WTC11 (cell line): ENCODE results near the gene MEIOSIN.

Source experiments
- CBFB ChIP-seq: sonication (generic); formaldehyde crosslinking; IDR thresholded peaks from 2 replicates; pipeline ENCODE4 v1.8.1; 2022; ENCODE audit warnings: mild to moderate bottlenecking, low read depth, missing genetic modification reagents
- CREM ChIP-seq: sonication (generic); formaldehyde crosslinking; IDR thresholded peaks from 2 replicates; pipeline ENCODE4 v1.8.1; 2022; ENCODE audit warnings: mild to moderate bottlenecking, missing genetic modification reagents, moderate library complexity
- FOXP1 ChIP-seq: sonication (generic); formaldehyde crosslinking; IDR thresholded peaks from 2 replicates; pipeline ENCODE4 v1.8.0; 2022; ENCODE audit warnings: missing genetic modification reagents, mild to moderate bottlenecking, moderate library complexity, borderline replicate concordance
- SP1 ChIP-seq: sonication (generic); formaldehyde crosslinking; conservative IDR thresholded peaks from 2 replicates; pipeline ENCODE4 v1.8.1; 2022; ENCODE audit warnings: missing genetic modification reagents
- TEAD1 ChIP-seq: sonication (generic); formaldehyde crosslinking; IDR thresholded peaks from 2 replicates; pipeline ENCODE4 v1.8.0; 2022; ENCODE audit warnings: mild to moderate bottlenecking, missing genetic modification reagents
- ZNF416 ChIP-seq: fragments of 250-450 bp; sonication (Bioruptor Pico); IDR thresholded peaks from 2 replicates; pipeline ENCODE4 v1.9.0; 2021; ENCODE audit warnings: mild to moderate bottlenecking, inconsistent platforms
- TF ChIP-seq, protein P1 (sequence below): sonication (generic); formaldehyde crosslinking; IDR thresholded peaks from 2 replicates; pipeline ENCODE4 v1.8.1; 2022; ENCODE audit warnings: missing genetic modification reagents, borderline replicate concordance
- TF ChIP-seq, protein P2 (sequence below): sonication (generic); formaldehyde crosslinking; IDR thresholded peaks from 2 replicates; pipeline ENCODE4 v1.8.1; 2023; ENCODE audit warnings: mild to moderate bottlenecking, missing genetic modification reagents, moderate library complexity
- TF ChIP-seq, protein P3 (sequence below): fragments of 200-600 bp; IDR thresholded peaks from 2 replicates; pipeline ENCODE4 v1.8.0; 2022; ENCODE audit warnings: antibody characterized with exemption
- TF ChIP-seq, protein P4 (sequence below): sonication (generic); formaldehyde crosslinking; IDR thresholded peaks from 2 replicates; pipeline ENCODE4 v1.8.0; 2022; ENCODE audit warnings: mild to moderate bottlenecking, missing genetic modification reagents
- TF ChIP-seq, protein P5 (sequence below): sonication (generic); formaldehyde crosslinking; IDR thresholded peaks from 2 replicates; pipeline ENCODE4 v1.8.0; 2022; ENCODE audit warnings: mild to moderate bottlenecking, missing genetic modification reagents
- TF ChIP-seq, protein P6 (sequence below): sonication (generic); formaldehyde crosslinking; IDR thresholded peaks from 2 replicates; pipeline ENCODE4 v1.8.0; 2022; ENCODE audit warnings: mild to moderate bottlenecking, missing genetic modification reagents
- TF ChIP-seq, protein P7 (sequence below): sonication (generic); formaldehyde crosslinking; IDR thresholded peaks from 2 replicates; pipeline ENCODE4 v1.8.1; 2023; ENCODE audit warnings: mild to moderate bottlenecking, missing genetic modification reagents

DNA sequence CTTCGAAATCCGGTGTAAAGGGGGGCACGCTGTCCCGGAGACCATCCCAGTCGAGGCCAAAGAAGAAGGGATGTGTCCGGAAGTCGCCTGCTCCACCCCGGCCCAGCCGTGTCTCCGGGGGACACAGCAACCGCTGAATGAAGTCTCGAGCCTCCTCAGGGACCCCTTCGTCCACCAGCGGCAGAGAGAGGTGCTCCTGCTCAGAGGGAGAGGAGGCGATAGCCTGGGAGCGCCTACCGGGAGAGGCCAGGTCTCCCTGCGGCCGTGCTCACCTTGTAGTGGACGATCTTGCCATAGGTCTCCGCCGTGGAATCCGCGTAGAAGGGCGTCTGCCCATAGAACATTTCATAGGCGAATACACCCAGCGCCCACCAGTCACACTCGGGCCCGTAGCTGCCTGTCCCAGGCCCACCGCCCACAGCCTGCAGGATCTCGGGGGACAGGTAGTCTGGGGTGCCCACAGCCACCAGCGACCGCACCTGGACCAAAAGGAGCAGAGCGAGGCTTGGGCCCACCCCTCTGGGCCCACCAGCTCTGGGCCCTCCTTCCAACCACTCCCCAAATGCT lies 44.2 kb downstream of the MEIOSIN start:
- TF ChIP-seq, protein P1, sequence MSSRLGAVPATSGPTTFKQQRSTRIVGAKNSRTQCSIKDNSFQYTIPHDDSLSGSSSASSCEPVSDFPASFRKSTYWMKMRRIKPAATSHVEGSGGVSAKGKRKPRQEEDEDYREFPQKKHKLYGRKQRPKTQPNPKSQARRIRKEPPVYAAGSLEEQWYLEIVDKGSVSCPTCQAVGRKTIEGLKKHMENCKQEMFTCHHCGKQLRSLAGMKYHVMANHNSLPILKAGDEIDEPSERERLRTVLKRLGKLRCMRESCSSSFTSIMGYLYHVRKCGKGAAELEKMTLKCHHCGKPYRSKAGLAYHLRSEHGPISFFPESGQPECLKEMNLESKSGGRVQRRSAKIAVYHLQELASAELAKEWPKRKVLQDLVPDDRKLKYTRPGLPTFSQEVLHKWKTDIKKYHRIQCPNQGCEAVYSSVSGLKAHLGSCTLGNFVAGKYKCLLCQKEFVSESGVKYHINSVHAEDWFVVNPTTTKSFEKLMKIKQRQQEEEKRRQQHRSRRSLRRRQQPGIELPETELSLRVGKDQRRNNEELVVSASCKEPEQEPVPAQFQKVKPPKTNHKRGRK = no peak
- TF ChIP-seq, protein P2, sequence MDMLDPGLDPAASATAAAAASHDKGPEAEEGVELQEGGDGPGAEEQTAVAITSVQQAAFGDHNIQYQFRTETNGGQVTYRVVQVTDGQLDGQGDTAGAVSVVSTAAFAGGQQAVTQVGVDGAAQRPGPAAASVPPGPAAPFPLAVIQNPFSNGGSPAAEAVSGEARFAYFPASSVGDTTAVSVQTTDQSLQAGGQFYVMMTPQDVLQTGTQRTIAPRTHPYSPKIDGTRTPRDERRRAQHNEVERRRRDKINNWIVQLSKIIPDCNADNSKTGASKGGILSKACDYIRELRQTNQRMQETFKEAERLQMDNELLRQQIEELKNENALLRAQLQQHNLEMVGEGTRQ = no peak
- TF ChIP-seq, protein P3, sequence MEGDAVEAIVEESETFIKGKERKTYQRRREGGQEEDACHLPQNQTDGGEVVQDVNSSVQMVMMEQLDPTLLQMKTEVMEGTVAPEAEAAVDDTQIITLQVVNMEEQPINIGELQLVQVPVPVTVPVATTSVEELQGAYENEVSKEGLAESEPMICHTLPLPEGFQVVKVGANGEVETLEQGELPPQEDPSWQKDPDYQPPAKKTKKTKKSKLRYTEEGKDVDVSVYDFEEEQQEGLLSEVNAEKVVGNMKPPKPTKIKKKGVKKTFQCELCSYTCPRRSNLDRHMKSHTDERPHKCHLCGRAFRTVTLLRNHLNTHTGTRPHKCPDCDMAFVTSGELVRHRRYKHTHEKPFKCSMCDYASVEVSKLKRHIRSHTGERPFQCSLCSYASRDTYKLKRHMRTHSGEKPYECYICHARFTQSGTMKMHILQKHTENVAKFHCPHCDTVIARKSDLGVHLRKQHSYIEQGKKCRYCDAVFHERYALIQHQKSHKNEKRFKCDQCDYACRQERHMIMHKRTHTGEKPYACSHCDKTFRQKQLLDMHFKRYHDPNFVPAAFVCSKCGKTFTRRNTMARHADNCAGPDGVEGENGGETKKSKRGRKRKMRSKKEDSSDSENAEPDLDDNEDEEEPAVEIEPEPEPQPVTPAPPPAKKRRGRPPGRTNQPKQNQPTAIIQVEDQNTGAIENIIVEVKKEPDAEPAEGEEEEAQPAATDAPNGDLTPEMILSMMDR = no peak
- TF ChIP-seq CBFB (CRISPR knock-in tag) (no peak), CREM (CRISPR knock-in tag) (no peak), TEAD1 (CRISPR knock-in tag) (no peak), SP1 (no peak), FOXP1 (no peak), ZNF416 (CRISPR knock-in tag) (no peak)
- TF ChIP-seq, protein P4, sequence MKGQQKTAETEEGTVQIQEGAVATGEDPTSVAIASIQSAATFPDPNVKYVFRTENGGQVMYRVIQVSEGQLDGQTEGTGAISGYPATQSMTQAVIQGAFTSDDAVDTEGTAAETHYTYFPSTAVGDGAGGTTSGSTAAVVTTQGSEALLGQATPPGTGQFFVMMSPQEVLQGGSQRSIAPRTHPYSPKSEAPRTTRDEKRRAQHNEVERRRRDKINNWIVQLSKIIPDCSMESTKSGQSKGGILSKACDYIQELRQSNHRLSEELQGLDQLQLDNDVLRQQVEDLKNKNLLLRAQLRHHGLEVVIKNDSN (CRISPR knock-in tag) = no peak
- TF ChIP-seq, protein P5, sequence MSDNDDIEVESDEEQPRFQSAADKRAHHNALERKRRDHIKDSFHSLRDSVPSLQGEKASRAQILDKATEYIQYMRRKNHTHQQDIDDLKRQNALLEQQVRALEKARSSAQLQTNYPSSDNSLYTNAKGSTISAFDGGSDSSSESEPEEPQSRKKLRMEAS (CRISPR knock-in tag) = no peak
- TF ChIP-seq, protein P6, sequence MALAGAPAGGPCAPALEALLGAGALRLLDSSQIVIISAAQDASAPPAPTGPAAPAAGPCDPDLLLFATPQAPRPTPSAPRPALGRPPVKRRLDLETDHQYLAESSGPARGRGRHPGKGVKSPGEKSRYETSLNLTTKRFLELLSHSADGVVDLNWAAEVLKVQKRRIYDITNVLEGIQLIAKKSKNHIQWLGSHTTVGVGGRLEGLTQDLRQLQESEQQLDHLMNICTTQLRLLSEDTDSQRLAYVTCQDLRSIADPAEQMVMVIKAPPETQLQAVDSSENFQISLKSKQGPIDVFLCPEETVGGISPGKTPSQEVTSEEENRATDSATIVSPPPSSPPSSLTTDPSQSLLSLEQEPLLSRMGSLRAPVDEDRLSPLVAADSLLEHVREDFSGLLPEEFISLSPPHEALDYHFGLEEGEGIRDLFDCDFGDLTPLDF (CRISPR knock-in tag) = no peak
- TF ChIP-seq, protein P7, sequence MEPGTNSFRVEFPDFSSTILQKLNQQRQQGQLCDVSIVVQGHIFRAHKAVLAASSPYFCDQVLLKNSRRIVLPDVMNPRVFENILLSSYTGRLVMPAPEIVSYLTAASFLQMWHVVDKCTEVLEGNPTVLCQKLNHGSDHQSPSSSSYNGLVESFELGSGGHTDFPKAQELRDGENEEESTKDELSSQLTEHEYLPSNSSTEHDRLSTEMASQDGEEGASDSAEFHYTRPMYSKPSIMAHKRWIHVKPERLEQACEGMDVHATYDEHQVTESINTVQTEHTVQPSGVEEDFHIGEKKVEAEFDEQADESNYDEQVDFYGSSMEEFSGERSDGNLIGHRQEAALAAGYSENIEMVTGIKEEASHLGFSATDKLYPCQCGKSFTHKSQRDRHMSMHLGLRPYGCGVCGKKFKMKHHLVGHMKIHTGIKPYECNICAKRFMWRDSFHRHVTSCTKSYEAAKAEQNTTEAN (CRISPR knock-in tag) = no peak
